Ascending aorta (tissue), 2 donors: ENCODE data around the gene KAZN. TPM values are rescaled to one million over a fixed set of nuclear protein-coding genes. Genes with fewer than 3 reads are reported as not detected.

Experiments used
- DNase-seq, 2 donors: peaks; one replicate each; pipeline ENCODE4 v3.0.0-alpha.2; 2019; ENCODE audit warnings: low spot score in 2 of 2
- H3K27ac ChIP-seq, 2 donors: fragments of 200-600 bp; sonication (generic); one replicate each; pipeline ENCODE4 v1.5.1; 2016 to 2017; ENCODE audit warnings: mild to moderate bottlenecking in 1 of 2
- H3K27me3 ChIP-seq: fragments of 200-600 bp; sonication (generic); one replicate; pipeline ENCODE4 v1.5.1; 2017
- H3K36me3 ChIP-seq, 2 donors: fragments of 200-600 bp; sonication (generic); one replicate each; pipeline ENCODE4 v1.5.1; 2016
- H3K4me1 ChIP-seq, 2 donors: fragments of 200-600 bp; sonication (generic); one replicate each; pipeline ENCODE4 v1.5.1; 2016 to 2017; ENCODE audit warnings: mild to moderate bottlenecking in 1 of 2
- H3K4me3 ChIP-seq, 2 donors: fragments of 200-600 bp; sonication (generic); one replicate each; pipeline ENCODE4 v1.5.1; 2016 to 2017; ENCODE audit warnings: mild to moderate bottlenecking in 1 of 2
- H3K9me3 ChIP-seq, 2 donors: fragments of 200-600 bp; sonication (generic); one replicate each; pipeline ENCODE4 v1.5.1; 2016
- intact Hi-C: fragments of 100-400 bp; cut with DNase I; formaldehyde crosslinking; loops from one replicate; pipeline ENCODE4 v1.15.1; 2023
- total RNA-seq: library from RNA; depleted of rRNA; stranded (reverse); fragments of >200 nt; gene quantifications from one replicate; pipeline ENCODE4 v1.1.0, GENCODE V29; 2016
- TF ChIP-seq, protein P1 (sequence below), 3 experiments: fragments of 200-600 bp in 2 of 3; fragments of 450-650 bp in 1 of 3; sonication (generic) in 2 of 3; IDR thresholded peaks; one replicate each; pipeline ENCODE4 v1.5.1; 2016 to 2019; ENCODE audit warnings: antibody characterized with exemption in 3 of 3, mild to moderate bottlenecking in 1 of 3, moderate library complexity in 1 of 3

The KAZN gene
- total RNA-seq, 1 donor from 2014 or later, result 58.5 TPM

- H3K27ac ChIP-seq, result no peak overlapping the region
- no peaks in the 10 kb centered on the region for H3K9me3 ChIP-seq
- intact Hi-C loops, result no loop called here
- H3K4me1 ChIP-seq, result no peaks in the 10 kb centered on the region
- H3K4me3 ChIP-seq, result no peak overlapping the region
- H3K27me3 ChIP-seq, result no peaks in the 10 kb centered on the region
- H3K36me3 ChIP-seq, result no peaks in the 10 kb centered on the region
- no peak for DNase-seq
- TF ChIP-seq, protein P1, sequence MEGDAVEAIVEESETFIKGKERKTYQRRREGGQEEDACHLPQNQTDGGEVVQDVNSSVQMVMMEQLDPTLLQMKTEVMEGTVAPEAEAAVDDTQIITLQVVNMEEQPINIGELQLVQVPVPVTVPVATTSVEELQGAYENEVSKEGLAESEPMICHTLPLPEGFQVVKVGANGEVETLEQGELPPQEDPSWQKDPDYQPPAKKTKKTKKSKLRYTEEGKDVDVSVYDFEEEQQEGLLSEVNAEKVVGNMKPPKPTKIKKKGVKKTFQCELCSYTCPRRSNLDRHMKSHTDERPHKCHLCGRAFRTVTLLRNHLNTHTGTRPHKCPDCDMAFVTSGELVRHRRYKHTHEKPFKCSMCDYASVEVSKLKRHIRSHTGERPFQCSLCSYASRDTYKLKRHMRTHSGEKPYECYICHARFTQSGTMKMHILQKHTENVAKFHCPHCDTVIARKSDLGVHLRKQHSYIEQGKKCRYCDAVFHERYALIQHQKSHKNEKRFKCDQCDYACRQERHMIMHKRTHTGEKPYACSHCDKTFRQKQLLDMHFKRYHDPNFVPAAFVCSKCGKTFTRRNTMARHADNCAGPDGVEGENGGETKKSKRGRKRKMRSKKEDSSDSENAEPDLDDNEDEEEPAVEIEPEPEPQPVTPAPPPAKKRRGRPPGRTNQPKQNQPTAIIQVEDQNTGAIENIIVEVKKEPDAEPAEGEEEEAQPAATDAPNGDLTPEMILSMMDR (IDR thresholded peaks at IDR 0.05), result no peak
These were observed 106.4 kb downstream of the KAZN start for GRCh38 chr1:14704846-14705245.

DNA sequence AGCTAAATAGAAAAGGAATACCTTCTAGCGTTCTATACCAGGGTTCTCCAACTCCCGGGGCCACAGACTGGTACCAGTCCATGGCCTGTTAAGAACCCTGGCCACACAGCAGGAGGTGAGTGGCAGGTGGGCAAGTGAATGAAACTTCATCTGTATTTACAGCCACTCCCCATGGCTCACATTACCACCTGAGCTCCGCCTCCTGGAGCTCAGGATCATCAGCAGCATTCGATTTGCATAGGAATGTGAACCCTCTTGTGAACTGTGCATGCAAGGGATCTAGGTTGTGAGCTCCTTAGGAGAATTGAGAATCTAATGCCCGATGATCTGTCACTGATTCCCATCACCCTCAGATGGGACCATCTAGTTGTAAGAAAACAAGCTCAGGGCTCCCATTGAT lies 107.3 kb downstream of the KAZN start:
- TF ChIP-seq, protein P1 (IDR thresholded peaks at IDR 0.05), result no peak
- Histone ChIP-seq H3K27me3 (no peaks in the 10 kb centered on the region), H3K4me1 (no peaks in the 10 kb centered on the region), H3K9me3 (no peaks in the 10 kb centered on the region), H3K4me3 (no peak overlapping the region), H3K36me3 (no peaks in the 10 kb centered on the region), H3K27ac (no peak overlapping the region)
- intact Hi-C loops, result no loop called here
- DNase-seq, result no peak

GRCh38 chr1:14706631-14707030 lies 108.1 kb downstream of the KAZN start:
- TF ChIP-seq, protein P1 (IDR thresholded peaks at IDR 0.05), result no peak
- no peaks in the 10 kb centered on the region for H3K27me3 ChIP-seq
- no peaks in the 10 kb centered on the region for H3K36me3 ChIP-seq
- no peaks in the 10 kb centered on the region for H3K9me3 ChIP-seq
- no peak overlapping the region for H3K4me3 ChIP-seq
- H3K4me1 ChIP-seq, result no peaks in the 10 kb centered on the region
- no peak for DNase-seq
- intact Hi-C loops, result no loop called here
- H3K27ac ChIP-seq, result no peak overlapping the region

DNA sequence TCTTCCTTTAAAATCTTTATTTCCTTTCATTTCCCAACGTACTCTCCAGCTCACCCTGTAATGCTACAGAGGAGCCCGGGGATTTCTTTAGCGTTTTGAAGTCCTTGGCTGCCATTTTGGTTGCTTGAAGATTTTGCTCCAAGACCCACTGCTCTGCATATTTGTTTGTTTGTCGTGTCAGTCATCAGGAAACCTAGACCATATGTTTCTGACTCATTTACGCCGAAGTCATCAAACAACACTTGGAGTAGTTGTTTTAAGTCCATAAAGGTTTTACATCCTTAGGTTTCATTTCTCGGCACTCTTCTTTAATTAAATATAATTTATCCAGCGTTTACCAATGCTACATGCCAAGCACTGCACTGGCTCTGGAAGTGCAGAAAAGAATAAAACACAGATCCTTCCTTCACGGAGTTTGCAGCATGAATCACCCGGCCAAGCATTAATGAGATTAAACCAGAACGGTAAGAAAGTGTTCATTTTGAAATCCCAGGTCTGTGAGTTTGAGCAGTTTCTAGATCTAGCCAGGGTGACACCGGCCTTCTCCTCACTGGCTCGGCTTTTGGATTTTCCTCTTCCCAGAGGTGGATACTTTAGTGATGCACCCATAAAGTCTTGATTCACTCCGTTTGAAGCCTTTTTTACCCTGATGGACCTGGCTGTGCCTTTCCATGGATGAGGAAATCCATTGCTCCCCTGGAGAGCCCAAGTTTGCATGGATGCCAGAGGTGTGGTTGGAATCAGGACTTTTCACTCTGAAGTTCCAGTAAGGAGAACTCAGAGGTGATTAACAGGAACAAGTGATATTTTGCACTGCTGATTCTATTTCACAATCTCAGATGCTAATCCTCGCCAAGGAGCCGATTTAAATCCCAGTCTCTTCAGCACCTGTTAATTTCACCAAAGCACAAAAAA lies 109.3 kb downstream of the KAZN start:
- DNase-seq, result no peak
- Histone ChIP-seq H3K27ac (no peak overlapping the region), H3K9me3 (no peaks in the 10 kb centered on the region), H3K4me1 (no peaks in the 10 kb centered on the region), H3K36me3 (no peaks in the 10 kb centered on the region), H3K27me3 (no peaks in the 10 kb centered on the region), H3K4me3 (no peak overlapping the region)
- intact Hi-C loops, result no loop called here
- TF ChIP-seq, protein P1 (IDR thresholded peaks at IDR 0.05), result no peak

DNA sequence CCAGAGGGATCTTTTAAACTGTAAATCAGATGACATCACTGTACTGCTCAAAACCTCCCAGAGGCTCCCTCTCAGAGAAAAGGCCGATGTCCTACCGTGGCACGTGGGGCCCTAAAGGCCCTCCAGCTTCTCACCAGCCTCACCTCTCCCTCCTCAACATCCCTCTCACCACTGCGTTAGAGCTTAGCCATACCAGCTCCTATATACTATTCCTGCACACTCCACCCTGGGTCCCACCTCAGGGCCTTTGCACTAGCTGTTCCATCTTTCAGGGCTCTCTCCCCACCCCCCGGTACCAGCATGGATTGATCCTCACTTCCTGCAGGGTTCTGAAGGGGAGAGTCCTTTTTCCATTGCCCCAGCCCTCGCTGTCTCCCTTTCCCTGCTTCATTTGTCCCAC lies 111.8 kb downstream of the KAZN start:
- Histone ChIP-seq H3K27ac (no peak overlapping the region), H3K36me3 (no peaks in the 10 kb centered on the region), H3K4me3 (no peak overlapping the region), H3K4me1 (no peaks in the 10 kb centered on the region), H3K27me3 (no peaks in the 10 kb centered on the region), H3K9me3 (no peaks in the 10 kb centered on the region)
- DNase-seq, result no peak
- TF ChIP-seq, protein P1 (IDR thresholded peaks at IDR 0.05), result no peak
- intact Hi-C loops, result no loop called here
